SJSA1 (cell line): ENCODE measurements around the gene CACNA2D3. TPM values are rescaled to one million over a fixed set of nuclear protein-coding genes. Genes with fewer than 3 reads are reported as not detected.

Experiments
- DNase-seq, 2 experiments: peaks; one replicate each; pipeline ENCODE4 v3.0.0-alpha.2; 2015 to 2020; ENCODE audit warnings: low spot score in 2 of 2, low read depth in 1 of 2
- H3K27ac ChIP-seq: fragments of 250-450 bp; sonication (Bioruptor Pico); 2 replicates; pipeline ENCODE4 v1.5.1; 2020; ENCODE audit warnings: mild to moderate bottlenecking, moderate library complexity
- H3K27me3 ChIP-seq: fragments of 250-450 bp; sonication (Bioruptor Pico); replicated peaks from 2 replicates; pipeline ENCODE4 v1.5.1; 2020; ENCODE audit warnings: mild to moderate bottlenecking, moderate library complexity
- H3K36me3 ChIP-seq: fragments of 250-450 bp; sonication (Bioruptor Pico); 2 replicates; pipeline ENCODE4 v1.5.1; 2020; ENCODE audit warnings: mild to moderate bottlenecking
- H3K4me1 ChIP-seq: fragments of 250-450 bp; sonication (Bioruptor Pico); replicated peaks from 2 replicates; pipeline ENCODE4 v1.6.1; 2021; ENCODE audit warnings: mild to moderate bottlenecking
- H3K4me3 ChIP-seq: fragments of 250-450 bp; sonication (Bioruptor Pico); 2 replicates; pipeline ENCODE4 v1.5.1; 2020; ENCODE audit warnings: mild to moderate bottlenecking
- H3K9me3 ChIP-seq: fragments of 250-450 bp; sonication (Bioruptor Pico); replicated peaks from 2 replicates; pipeline ENCODE4 v1.5.1; 2020; ENCODE audit warnings: mild to moderate bottlenecking
- total RNA-seq: library from RNA; depleted of rRNA; stranded (reverse); fragments of >200 nt; shearing (Covaris generic); gene quantifications from 2 replicates; pipeline ENCODE4 v1.2.3, GENCODE V29; 2014

The CACNA2D3 gene
- total RNA-seq, 1 experiment from 2014 or later, result not detected

- no peaks in the 10 kb centered on the region for H3K27me3 ChIP-seq
- DNase-seq, result no peak
- H3K9me3 ChIP-seq, result no peaks in the 10 kb centered on the region
- H3K4me1 ChIP-seq, result no peaks in the 10 kb centered on the region
- H3K27ac ChIP-seq, result no peak overlapping the region
- no peaks in the 10 kb centered on the region for H3K36me3 ChIP-seq
- no peak overlapping the region for H3K4me3 ChIP-seq
These were observed 623.5 kb downstream of the CACNA2D3 start for GRCh38 chr3:54745843-54746242.

GRCh38 chr3:54746722-54747121 is 624.4 kb downstream of the CACNA2D3 start:
- H3K9me3 ChIP-seq, result no peaks in the 10 kb centered on the region
- no peaks in the 10 kb centered on the region for H3K4me1 ChIP-seq
- no peak for DNase-seq
- H3K4me3 ChIP-seq, result no peak overlapping the region
- no peak overlapping the region for H3K27ac ChIP-seq
- H3K27me3 ChIP-seq, result no peaks in the 10 kb centered on the region
- no peaks in the 10 kb centered on the region for H3K36me3 ChIP-seq

GRCh38 chr3:54755756-54756155 is 633.4 kb downstream of the CACNA2D3 start:
- no peak for DNase-seq
- H3K9me3 ChIP-seq, result no peaks in the 10 kb centered on the region
- H3K4me1 ChIP-seq, result peaks cover 20% of the 10 kb centered on the region
- peak overlapping the region; percentile 81 for H3K27ac ChIP-seq
- H3K27me3 ChIP-seq, result no peaks in the 10 kb centered on the region
- no peaks in the 10 kb centered on the region for H3K36me3 ChIP-seq
- H3K4me3 ChIP-seq, result no peak overlapping the region

- peak; percentile 79 to 93 for DNase-seq
These were observed 634.0 kb downstream of the CACNA2D3 start for GRCh38 chr3:54756330-54756731.

GRCh38 chr3:54758461-54758860 is 636.1 kb downstream of the CACNA2D3 start:
- no peaks in the 10 kb centered on the region for H3K9me3 ChIP-seq
- peaks cover 20% of the 10 kb centered on the region for H3K4me1 ChIP-seq
- no peaks in the 10 kb centered on the region for H3K36me3 ChIP-seq
- no peak overlapping the region for H3K27ac ChIP-seq
- no peaks in the 10 kb centered on the region for H3K27me3 ChIP-seq
- DNase-seq, result no peak
- H3K4me3 ChIP-seq, result no peak overlapping the region

More at GRCh38 chr3:54756330-54756731, 634.0 kb downstream of the CACNA2D3 start:
- Histone ChIP-seq H3K27me3 (no peaks in the 10 kb centered on the region), H3K4me1 (peaks cover 20% of the 10 kb centered on the region), H3K36me3 (no peaks in the 10 kb centered on the region), H3K27ac (peak overlapping the region; percentile 81), H3K4me3 (no peak overlapping the region), H3K9me3 (no peaks in the 10 kb centered on the region)

- DNase-seq, result no peak
- Histone ChIP-seq H3K4me3 (no peak overlapping the region), H3K27ac (no peak overlapping the region), H3K4me1 (peaks cover 20% of the 10 kb centered on the region), H3K9me3 (no peaks in the 10 kb centered on the region), H3K36me3 (no peaks in the 10 kb centered on the region), H3K27me3 (no peaks in the 10 kb centered on the region)
These were observed 636.8 kb downstream of the CACNA2D3 start for GRCh38 chr3:54759166-54759565.

- DNase-seq, result no peak
- H3K27ac ChIP-seq, result no peak overlapping the region
- no peaks in the 10 kb centered on the region for H3K9me3 ChIP-seq
- H3K27me3 ChIP-seq, result no peaks in the 10 kb centered on the region
- H3K4me1 ChIP-seq, result peaks cover 19% of the 10 kb centered on the region
- H3K4me3 ChIP-seq, result no peak overlapping the region
- no peaks in the 10 kb centered on the region for H3K36me3 ChIP-seq
These were observed 637.8 kb downstream of the CACNA2D3 start for GRCh38 chr3:54760201-54760600.

- Histone ChIP-seq H3K27ac (no peak overlapping the region), H3K36me3 (no peaks in the 10 kb centered on the region), H3K27me3 (no peaks in the 10 kb centered on the region), H3K4me1 (peaks cover 6% of the 10 kb centered on the region), H3K4me3 (no peak overlapping the region), H3K9me3 (no peaks in the 10 kb centered on the region)
- no peak for DNase-seq
These were observed 639.3 kb downstream of the CACNA2D3 start for GRCh38 chr3:54761637-54762036.

- no peak overlapping the region for H3K4me3 ChIP-seq
- H3K27ac ChIP-seq, result no peak overlapping the region
- H3K9me3 ChIP-seq, result no peaks in the 10 kb centered on the region
- no peak for DNase-seq
- H3K27me3 ChIP-seq, result no peaks in the 10 kb centered on the region
- no peaks in the 10 kb centered on the region for H3K36me3 ChIP-seq
- no peaks in the 10 kb centered on the region for H3K4me1 ChIP-seq
These were observed 642.6 kb downstream of the CACNA2D3 start for GRCh38 chr3:54764911-54765310.

GRCh38 chr3:54771050-54771449 is 648.7 kb downstream of the CACNA2D3 start:
- Histone ChIP-seq H3K36me3 (no peaks in the 10 kb centered on the region), H3K27me3 (no peaks in the 10 kb centered on the region), H3K9me3 (no peaks in the 10 kb centered on the region), H3K4me3 (no peak overlapping the region), H3K4me1 (no peaks in the 10 kb centered on the region), H3K27ac (no peak overlapping the region)
- DNase-seq, result no peak

- Histone ChIP-seq H3K27me3 (no peaks in the 10 kb centered on the region), H3K9me3 (no peaks in the 10 kb centered on the region)
- DNase-seq, result no peak
These were observed 649.7 kb downstream of the CACNA2D3 start for GRCh38 chr3:54772051-54772450.

GRCh38 chr3:54772746-54773145 is 650.4 kb downstream of the CACNA2D3 start:
- H3K4me3 ChIP-seq, result no peak overlapping the region
- no peaks in the 10 kb centered on the region for H3K9me3 ChIP-seq
- no peak for DNase-seq
- H3K27me3 ChIP-seq, result no peaks in the 10 kb centered on the region
- no peaks in the 10 kb centered on the region for H3K4me1 ChIP-seq
- no peaks in the 10 kb centered on the region for H3K36me3 ChIP-seq
- no peak overlapping the region for H3K27ac ChIP-seq

More at GRCh38 chr3:54772051-54772450, 649.7 kb downstream of the CACNA2D3 start:
- H3K36me3 ChIP-seq, result no peaks in the 10 kb centered on the region
- H3K4me1 ChIP-seq, result no peaks in the 10 kb centered on the region
- no peak overlapping the region for H3K4me3 ChIP-seq
- no peak overlapping the region for H3K27ac ChIP-seq

GRCh38 chr3:54773271-54773670 is 650.9 kb downstream of the CACNA2D3 start:
- DNase-seq, result no peak
- H3K4me3 ChIP-seq, result no peak overlapping the region
- H3K36me3 ChIP-seq, result no peaks in the 10 kb centered on the region
- no peaks in the 10 kb centered on the region for H3K4me1 ChIP-seq
- H3K9me3 ChIP-seq, result no peaks in the 10 kb centered on the region
- H3K27ac ChIP-seq, result no peak overlapping the region
- H3K27me3 ChIP-seq, result no peaks in the 10 kb centered on the region

- Histone ChIP-seq H3K4me3 (no peak overlapping the region), H3K36me3 (no peaks in the 10 kb centered on the region), H3K9me3 (no peaks in the 10 kb centered on the region), H3K4me1 (no peaks in the 10 kb centered on the region), H3K27me3 (no peaks in the 10 kb centered on the region), H3K27ac (no peak overlapping the region)
- no peak for DNase-seq
These were observed 654.2 kb downstream of the CACNA2D3 start for GRCh38 chr3:54776601-54777000.

- H3K9me3 ChIP-seq, result no peaks in the 10 kb centered on the region
- no peak overlapping the region for H3K27ac ChIP-seq
- no peak overlapping the region for H3K4me3 ChIP-seq
- DNase-seq, result no peak
- H3K36me3 ChIP-seq, result no peaks in the 10 kb centered on the region
- H3K4me1 ChIP-seq, result no peaks in the 10 kb centered on the region
- no peaks in the 10 kb centered on the region for H3K27me3 ChIP-seq
These were observed 654.8 kb downstream of the CACNA2D3 start for GRCh38 chr3:54777141-54777540.
